ENCODE data around the gene TTLL1.

The TTLL1 gene

GRCh38 chr22:43088984-43089717 lies at the start of gene TTLL1:
TTLL1 (minus strand) TSS chr22:43089391; CDS start chr22:43075586, 13,805 bp downstream.
- peak; percentile 84 to 90 for DNase-seq (ENCODE audit: low read depth in 2 of 2)

DNA sequence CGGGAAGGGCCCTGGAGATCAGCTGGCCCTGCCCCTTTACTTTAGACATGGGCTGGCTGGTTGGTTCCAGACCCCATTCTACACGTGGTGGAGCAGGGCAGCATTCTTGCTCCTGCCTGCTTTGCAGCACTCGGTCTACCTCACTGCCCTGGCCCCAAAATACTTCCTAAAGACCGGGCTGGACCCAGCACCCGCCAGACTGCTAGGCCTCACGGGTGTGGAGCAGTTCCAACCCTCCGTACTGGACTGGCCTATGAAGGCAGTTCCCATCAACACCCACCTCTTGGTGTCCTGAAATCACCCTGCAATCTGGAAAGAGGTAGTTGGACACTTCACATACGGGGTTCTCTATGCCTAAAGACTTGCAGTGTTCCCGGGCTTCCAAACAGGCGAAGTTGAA lies 47.6 kb upstream of the TTLL1 start:
- DNase-seq (ENCODE audit: low read depth in 2 of 2), result no peak

- peak in 1 of 2 donors; percentile 25 for DNase-seq (ENCODE audit: low read depth in 2 of 2)
Observed at GRCh38 chr22:43136255-43136654, 47.1 kb upstream of the TTLL1 start.

DNA sequence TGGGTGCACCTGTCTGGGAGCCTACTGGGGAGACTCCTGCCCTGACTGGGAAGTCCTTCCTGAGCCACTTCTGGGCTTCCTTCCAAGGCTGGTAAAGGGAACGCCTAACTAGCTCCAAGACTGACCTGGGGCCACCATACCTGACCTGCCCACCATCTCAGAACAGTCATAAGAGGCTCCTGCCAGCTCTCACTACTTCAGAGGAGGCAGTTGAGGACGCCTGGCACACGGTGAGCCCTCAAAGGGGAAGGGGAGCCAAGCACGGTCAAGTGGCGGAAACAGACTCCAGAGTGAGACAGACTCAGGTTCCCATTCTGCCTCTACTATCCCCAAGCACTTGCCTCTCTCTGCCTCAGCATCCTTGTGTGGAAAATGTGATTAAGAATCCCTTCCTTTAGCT lies 46.4 kb upstream of the TTLL1 start:
- no peak for DNase-seq (ENCODE audit: low read depth in 2 of 2)

- no peak for DNase-seq (ENCODE audit: low read depth in 2 of 2)
Observed at GRCh38 chr22:43134553-43134952, 45.4 kb upstream of the TTLL1 start.

DNA sequence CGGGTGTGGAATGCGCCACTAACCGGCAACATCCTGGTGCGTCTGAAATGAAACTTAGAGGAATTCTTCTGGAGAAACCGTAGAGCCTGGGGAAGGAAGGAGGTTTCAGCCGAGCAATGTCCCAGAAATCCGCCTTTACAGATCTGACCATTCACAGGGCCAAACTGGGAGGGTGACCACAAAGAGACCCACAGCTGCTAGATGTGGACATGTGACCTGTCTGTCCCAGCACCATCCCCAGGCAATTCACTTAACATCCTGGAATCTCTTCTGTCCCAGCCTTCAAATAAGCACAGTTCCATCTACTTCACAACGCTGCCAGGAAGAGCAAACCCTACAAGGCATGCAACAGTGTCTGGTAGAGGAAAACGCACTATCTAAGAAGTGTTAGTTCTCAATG lies 44.2 kb upstream of the TTLL1 start:
- DNase-seq (ENCODE audit: low read depth in 2 of 2), result no peak

- DNase-seq (ENCODE audit: low read depth in 2 of 2), result no peak
Observed at GRCh38 chr22:43131773-43132501, 42.7 kb upstream of the TTLL1 start.

GRCh38 chr22:43129426-43130425 lies 40.5 kb upstream of the TTLL1 start:
- DNase-seq (ENCODE audit: low read depth in 2 of 2), result no peak

DNA sequence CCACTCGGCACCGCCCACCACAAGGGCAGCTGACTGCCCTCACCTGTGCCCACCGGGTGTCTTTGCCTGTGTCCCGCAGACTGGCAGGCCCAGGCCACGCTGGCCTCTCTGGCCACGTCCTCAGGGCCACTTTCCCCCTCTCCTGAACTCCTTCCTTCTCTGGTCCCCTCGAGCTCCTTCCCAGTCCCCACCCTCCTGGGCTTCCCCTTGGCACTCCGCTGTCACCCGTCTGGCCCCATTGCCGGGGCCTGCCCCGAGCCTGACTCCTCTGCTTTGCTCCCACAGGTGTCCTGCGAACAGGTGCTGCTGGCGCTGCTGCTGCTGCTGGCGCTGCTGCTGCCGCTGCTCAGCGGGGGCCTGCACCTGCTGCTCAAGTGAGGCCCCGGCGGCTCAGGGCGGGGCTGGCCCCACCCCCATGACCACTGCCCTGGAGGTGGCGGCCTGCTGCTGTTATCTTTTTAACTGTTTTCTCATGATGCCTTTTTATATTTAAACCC lies 39.8 kb upstream of the TTLL1 start:
- DNase-seq (ENCODE audit: low read depth in 2 of 2), result no peak

DNA sequence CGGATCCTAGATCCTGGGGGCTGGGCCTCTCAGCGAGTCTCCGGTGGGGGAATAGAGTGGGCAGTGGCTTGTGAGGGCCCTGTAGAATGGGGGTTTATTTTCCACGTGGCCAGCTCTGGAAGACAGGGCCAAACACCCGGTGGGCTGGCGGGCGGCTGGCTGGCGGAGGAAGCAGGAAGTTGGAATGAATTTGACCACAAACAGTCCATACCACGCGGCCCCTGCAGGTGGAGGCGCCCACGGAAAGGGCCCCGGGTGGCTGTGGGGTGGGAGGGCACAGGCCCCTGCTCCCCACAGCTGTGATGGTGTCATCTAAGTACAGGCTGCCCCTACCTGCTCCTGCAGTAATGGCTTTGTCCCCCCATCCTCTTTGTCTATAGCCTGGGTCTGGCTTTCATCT lies 38.9 kb upstream of the TTLL1 start:
- no peak for DNase-seq (ENCODE audit: low read depth in 2 of 2)

- DNase-seq (ENCODE audit: low read depth in 2 of 2), result no peak
Observed at GRCh38 chr22:43127166-43127908, 38.1 kb upstream of the TTLL1 start.

- no peak for DNase-seq (ENCODE audit: low read depth in 2 of 2)
Observed at GRCh38 chr22:43126501-43127165, 37.4 kb upstream of the TTLL1 start.

DNA sequence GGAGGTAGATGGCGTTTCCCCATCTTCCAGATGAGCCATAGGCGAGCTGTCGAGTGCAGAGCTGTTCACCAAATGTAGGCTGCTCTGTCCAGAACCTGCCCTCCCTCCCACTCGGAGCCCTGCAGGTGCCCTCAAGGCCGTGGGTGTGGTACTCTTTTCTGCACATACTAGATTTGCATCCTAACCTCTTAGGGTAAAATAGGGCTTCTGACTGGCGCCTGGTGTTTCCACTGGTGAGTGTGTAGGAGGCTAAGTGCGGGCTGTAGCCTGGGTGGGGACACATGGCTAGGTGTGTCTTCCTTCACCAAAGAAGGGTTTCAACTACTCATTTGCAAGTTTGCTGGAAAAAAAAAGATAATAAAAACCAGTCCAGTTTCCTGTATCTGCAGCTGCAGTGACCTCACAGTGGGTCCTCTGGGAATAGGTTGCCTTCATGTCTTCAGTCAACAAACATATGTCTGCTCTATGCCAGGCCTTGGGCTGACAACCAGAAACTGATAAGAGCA lies 29.8 kb upstream of the TTLL1 start:
- no peak for DNase-seq (ENCODE audit: low read depth in 2 of 2)

GRCh38 chr22:43118024-43118849 lies 29.0 kb upstream of the TTLL1 start:
- no peak for DNase-seq (ENCODE audit: low read depth in 2 of 2)

DNA sequence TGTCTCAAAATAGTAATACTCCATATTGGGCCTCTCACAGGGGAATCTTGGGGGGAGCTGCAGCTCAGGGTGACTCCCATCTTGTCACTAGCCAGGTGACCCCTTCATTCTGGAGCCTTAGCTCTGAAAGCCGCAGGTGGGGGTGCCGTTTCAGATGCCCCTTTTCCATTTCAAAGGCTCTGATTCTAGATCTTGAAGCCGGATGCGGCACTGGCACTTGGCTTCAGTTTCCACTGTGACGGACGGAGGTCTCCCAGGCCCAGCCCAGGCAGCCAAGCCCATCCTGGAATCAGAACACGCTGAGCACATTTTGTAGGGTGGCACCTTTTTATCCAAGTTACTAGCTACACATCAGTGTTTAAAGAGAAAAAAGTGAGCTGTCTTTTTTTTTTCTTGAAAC lies 27.7 kb upstream of the TTLL1 start:
- DNase-seq (ENCODE audit: low read depth in 2 of 2), result no peak

DNA sequence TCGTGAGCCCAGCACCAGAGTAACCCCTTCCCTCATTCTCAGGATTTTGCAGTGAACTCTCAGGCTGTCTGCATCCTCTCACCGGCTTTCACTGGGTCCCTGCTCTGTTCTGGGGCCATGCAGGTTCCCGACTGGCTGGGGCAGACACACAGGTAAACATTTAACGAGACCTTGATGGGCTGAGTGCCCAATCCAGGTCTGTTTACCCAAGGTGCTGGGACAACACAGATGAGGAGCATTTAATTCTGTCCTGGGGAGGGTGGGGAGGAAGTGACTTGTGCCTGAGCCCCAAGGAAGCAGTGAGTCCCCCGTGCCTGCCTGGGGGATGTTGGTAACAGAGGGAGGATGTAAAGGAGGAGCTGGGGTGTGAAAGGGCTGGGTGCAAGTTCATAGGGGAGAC lies 25.8 kb upstream of the TTLL1 start:
- DNase-seq (ENCODE audit: low read depth in 2 of 2), result no peak

DNA sequence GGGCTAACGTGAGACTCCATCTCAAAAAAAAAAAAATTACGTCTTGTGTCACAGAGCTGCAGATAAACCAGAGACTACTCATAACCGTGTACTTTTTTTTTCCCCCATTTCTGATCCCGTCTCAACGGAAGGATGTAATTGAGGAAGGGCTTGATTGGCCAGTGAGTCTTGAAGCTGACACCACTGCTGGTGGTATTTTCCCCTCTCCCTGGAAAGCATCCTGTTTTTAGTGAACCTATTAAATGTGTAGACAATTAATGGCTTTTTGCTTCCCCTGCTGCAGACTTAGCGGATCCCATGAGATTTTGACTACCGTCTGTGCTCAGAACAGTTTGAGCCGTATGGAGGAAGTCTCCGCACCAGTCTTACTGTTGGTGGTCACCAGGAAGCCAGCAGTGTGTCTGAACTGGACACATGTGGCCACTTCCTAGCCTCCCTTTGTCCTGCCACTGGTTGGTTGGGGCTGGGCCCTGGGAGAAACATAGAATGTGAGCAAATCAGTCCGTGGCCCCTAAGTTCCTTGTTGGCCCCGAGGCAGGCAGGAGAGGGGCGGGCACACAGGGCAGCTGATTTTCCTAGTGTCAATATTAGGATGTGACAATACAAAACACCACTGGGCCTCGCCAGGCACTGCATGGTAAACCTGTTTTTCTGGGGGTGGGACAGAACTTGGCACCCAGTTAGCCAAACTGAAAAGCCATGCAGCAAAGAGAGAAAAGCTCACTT lies 24.5 kb upstream of the TTLL1 start:
- no peak for DNase-seq (ENCODE audit: low read depth in 2 of 2)

- DNase-seq (ENCODE audit: low read depth in 2 of 2), result peak in 1 of 2 donors; percentile 17
Observed at GRCh38 chr22:43110927-43111623, 21.9 kb upstream of the TTLL1 start.
